KOPT-K1 (cell line): Measurements from ENCODE around the gene SUCNR1.
"Not testable (repeated sequence)": the region's sequence is repeated elsewhere in the genome, so short reads cannot be mapped to it uniquely, and the experiment has no call there.

ENCODE experiments used
- H3K27ac ChIP-seq: fragments of 200-600 bp; sonication (generic); 2 replicates; pipeline ENCODE4 v1.5.1; 2016; ENCODE audit warnings: antibody characterized with exemption, mild to moderate bottlenecking, low read depth, low read length; ENCODE audit not compliant: poor library complexity, severe bottlenecking
- H3K36me3 ChIP-seq: fragments of 200-600 bp; sonication (generic); 2 replicates; pipeline ENCODE4 v1.5.1; 2017; ENCODE audit warnings: antibody characterized with exemption, mild to moderate bottlenecking, low read length, moderate library complexity; ENCODE audit not compliant: insufficient read depth
- H3K9me3 ChIP-seq: fragments of 200-600 bp; sonication (generic); 2 replicates; pipeline ENCODE4 v1.5.1; 2017; ENCODE audit warnings: antibody characterized with exemption, low read length, mild to moderate bottlenecking; ENCODE audit not compliant: insufficient read depth, poor library complexity, severe bottlenecking

The SUCNR1 gene

DNA sequence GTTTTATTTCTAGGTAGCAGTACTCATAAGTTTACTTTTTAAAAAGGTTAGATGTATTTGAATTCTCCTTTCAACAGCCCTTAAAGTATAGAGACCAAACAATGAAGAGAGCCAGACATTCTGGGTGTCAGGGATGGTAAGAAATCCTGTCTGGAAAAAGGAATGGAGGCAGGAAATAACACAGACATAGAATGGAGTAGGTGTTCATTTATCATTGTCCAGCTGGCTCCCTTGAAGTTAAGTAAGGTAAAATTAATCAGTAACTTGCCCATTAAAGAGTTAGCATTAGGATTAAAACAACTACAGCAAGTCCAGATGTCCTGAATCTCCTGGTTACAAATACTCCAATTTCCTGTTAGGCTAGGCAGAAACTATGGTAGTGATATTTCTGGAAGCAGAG, 13.5 kb upstream of the SUCNR1 start:
- Histone ChIP-seq H3K9me3 (no peaks in the 10 kb centered on the region), H3K27ac (no peak overlapping the region), H3K36me3 (no peaks in the 10 kb centered on the region)

DNA sequence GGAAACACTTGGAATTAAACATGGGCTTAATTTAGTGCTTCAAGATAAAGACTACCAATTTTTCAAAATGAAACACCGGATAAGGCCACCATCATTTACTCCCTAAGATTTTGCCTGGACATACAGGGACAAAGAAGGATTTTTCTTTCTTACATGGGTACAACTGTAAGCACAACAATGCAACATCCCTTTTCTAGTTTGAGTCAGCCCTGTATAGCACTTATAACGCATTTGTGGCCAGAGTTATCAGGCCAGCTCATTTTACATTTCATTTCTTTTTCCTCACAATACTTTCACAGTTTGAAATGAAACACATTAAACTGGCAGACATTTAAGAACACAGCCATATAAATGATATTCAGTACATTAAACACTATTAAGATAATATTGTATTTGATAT, 9.8 kb upstream of the SUCNR1 start:
- Histone ChIP-seq H3K36me3 (no peaks in the 10 kb centered on the region), H3K27ac (no peak overlapping the region), H3K9me3 (no peaks in the 10 kb centered on the region)

DNA sequence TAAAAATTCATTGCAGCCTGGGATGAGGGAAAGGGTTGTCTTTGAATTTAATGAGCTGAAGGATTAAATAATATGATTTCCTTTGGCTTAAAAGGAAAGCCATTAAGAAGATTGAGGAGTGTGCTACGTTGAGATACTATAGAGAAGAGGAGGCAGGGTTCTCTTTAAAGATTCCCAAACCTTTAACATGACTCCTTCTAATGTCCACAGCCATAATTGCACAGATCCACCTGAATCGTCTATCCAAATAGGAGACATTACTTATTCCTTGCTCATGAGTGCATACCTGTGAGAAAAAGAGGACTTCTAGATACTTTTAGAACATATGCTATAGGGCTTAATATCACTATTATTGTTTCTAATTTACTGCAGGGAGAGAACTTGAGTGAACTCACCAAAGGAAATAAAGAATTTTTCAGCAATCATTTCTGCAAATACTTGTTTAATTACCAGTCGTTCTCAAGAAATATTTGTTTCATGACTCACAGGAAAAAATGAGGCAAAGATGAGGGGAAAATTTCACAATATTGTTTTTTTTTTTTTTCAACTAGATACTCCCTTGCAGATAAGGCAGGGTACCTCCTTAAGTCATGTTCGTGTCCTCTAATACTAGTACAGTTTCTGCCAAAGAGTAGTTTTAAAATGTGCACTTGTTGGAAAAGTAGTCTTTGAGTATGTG, 8.9 kb upstream of the SUCNR1 start:
- no peak overlapping the region for H3K27ac ChIP-seq
- H3K9me3 ChIP-seq: no peaks in the 10 kb centered on the region
- H3K36me3 ChIP-seq: no peaks in the 10 kb centered on the region

DNA sequence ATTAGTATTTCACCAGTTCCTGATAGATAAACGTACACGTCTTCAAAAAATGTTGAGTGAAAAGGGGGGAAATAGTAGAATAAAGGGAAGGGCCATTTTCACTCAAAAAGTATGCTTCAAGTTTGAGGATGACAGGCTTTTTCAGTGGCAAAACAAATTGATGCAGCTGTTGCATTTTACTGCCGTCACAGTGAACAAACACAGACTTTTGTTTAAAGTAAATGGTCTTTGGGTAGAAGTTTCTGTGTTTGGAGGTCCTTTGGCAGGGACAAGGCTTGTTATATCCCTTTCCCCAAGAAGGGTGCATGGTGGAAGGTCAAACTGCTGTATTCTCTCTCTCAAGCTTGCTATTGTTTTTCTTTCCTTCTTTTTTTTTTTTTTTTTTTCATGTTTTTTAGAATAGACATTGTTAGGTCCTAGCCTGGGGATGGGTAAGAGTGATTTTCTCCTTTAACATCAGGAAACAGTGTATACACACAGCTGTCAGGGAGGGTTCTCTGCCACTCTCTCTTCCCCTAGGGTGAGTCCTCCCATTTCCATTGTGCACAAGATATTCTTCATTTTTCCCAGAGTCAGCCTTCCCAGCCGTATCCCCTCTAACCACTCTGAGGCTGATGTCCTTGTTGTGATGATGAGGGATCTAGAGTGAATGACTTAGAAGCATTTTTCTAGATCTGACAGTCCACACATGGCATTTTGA, 6.6 kb upstream of the SUCNR1 start:
- Histone ChIP-seq H3K9me3 (no peaks in the 10 kb centered on the region), H3K27ac (peak overlapping the region; percentile 48), H3K36me3 (no peaks in the 10 kb centered on the region)

DNA sequence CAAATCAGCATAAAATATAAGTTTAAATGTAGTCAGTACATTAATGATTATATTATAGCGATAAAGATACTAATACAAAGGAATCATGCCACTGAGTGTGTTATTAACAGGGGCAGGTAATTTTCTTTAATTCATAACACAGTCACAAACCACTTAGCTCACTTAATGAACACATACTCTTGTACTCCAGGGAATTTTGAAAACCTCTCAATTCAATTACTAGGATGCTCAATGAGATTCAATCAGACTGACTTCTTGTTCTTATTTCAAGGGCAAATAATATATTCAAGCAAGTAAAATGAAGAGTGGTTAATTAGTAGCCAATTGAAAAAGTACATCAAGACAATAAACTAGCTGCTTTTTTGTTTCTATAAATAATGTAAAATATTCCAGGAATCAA, 5.8 kb upstream of the SUCNR1 start:
- Histone ChIP-seq H3K27ac (no peak overlapping the region), H3K9me3 (no peaks in the 10 kb centered on the region), H3K36me3 (no peaks in the 10 kb centered on the region)

DNA sequence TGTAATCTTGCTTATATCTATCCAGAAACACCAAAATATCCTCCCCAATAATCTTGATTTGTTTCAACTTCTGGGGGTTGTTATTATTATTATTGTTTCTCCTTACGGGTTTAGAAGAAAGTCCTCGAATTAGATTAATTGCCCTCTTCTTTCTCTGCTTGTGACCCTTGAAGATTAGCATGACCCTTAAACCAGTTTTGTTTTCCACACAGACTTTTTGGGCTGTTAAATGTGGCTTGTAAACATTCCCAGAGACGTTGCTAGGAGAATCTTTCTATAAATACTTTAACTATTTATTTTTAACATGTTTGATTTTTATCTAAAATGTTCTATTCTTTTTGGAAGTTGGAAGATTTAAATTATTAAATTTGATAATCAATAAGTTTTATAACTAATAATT, 4.3 kb upstream of the SUCNR1 start:
- H3K36me3 ChIP-seq: no peaks in the 10 kb centered on the region
- H3K9me3 ChIP-seq: no peaks in the 10 kb centered on the region
- H3K27ac ChIP-seq: no peak overlapping the region

DNA sequence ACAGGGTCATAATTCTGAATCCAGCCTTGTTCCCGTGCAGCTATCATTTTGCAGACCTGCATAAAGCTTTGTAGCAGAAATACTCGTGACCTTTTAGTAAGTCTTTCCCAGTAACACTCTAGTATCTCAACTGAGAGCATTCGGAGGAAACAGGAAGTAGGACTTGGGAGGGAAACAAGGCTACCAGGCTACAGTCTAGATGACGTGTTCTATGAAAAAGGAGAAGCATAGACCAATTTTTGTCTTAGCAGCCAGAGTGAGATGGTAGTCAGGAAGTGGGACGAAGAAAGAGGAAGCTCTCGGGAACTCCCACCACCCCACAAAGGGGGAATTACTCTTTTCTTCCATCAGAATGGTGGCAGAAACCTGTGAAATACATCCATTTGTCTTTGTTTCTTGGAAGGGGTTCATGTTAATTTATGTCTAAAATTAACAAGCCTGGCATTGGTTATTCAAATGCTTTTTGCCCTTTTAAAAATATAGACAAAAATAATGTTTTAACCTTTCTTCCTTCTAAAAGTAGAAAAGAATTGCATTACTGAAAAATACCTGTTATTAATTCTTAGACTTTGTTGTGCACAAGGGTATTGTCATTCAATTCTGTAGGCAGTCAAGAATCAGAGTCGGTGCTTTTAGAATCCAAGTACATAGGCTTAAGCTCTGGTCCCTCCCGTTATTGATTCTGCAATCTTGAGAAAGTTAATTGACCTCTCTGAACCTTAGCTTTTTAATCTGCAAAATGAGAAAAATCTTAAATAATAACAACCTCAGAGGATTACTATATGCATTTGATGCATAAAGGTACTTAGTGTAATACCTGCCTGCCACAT, 1.6 kb upstream of the SUCNR1 start:
- Histone ChIP-seq H3K27ac (peak overlapping the region; percentile 43), H3K36me3 (no peaks in the 10 kb centered on the region), H3K9me3 (no peaks in the 10 kb centered on the region)

DNA sequence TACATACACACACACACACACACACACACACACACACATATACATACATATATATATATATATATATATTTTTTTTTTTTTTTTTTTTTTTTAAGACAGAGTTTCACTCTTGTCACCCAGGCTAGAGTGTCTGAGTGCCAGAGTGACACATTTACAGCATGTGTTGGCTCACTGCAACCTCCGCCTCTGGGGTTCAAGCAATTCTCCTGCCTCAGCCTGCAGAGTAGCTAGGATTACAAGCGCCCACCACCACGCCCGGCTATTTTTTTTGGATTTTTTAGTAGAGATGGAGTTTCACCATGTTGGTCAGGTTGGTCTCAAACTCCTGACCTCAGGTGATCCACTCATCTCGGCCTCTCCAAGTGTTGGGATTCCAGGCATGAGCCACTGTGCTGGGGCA, 636 bp downstream of the SUCNR1 start:
- not testable (repeated sequence) for H3K9me3 ChIP-seq, H3K27ac ChIP-seq, H3K36me3 ChIP-seq

DNA sequence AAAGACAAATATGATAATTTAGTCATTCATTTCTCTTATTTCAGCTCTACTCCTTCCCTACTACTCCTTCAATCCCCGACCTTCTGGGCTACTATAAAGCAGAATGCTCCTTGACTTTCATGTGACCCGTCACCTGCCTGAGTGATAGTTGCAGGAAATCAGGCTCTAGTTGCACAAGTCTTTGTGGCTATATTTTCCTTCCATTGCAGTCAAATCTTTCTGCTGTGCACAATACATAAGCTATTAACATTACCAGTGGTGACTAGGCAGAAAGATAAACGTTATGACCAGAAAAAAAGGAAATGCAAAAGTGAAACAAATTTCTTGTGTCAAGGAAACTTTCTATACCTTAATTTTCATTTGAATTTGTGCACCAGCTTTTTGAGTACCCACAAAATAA, 2.3 kb downstream of the SUCNR1 start:
- no peaks in the 10 kb centered on the region for H3K9me3 ChIP-seq
- peak overlapping the region; percentile 62 for H3K27ac ChIP-seq

DNA sequence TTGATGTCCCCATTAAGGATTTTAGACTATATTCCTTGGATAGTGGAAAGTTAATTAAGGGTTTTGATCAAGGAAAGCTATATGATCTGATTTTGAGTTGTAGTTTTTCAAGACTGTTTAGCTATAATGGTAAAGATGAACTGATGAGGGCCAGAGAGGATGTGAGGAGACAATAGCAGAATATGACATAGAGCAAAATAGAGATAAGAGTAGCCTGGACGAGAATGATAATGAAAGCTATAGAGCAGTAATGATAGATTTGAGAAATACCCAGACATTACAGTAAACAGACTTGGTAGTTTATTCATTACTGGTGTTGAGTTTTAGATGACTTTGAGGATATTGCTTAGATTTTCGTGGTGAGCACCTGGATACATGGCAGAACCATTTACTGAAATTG, 3.8 kb downstream of the SUCNR1 start:
- Histone ChIP-seq H3K27ac (no peak overlapping the region), H3K9me3 (no peaks in the 10 kb centered on the region), H3K36me3 (no peaks in the 10 kb centered on the region)

More for the DNA sequence above, 2.3 kb downstream of the SUCNR1 start:
- no peaks in the 10 kb centered on the region for H3K36me3 ChIP-seq

DNA sequence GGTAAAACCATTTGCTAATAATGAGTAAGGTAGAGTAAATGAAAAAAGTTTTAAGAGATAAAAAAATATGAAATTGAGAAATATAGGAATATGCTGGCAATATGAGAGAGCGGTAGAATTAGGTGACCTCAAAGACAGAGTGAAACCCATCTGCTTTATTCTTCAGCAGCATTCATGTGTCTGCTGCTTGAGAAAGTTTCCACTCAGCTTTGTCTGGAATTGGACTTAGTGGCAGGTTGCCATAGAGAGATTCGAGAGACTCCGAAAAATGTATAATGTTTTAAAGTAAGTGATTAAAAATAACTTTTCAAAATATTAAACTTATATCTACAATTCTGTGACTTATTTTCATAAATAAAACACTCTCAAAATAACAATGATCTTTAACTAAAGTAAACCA, 5.0 kb downstream of the SUCNR1 start:
- Histone ChIP-seq H3K27ac (no peak overlapping the region), H3K9me3 (no peaks in the 10 kb centered on the region), H3K36me3 (no peaks in the 10 kb centered on the region)

DNA sequence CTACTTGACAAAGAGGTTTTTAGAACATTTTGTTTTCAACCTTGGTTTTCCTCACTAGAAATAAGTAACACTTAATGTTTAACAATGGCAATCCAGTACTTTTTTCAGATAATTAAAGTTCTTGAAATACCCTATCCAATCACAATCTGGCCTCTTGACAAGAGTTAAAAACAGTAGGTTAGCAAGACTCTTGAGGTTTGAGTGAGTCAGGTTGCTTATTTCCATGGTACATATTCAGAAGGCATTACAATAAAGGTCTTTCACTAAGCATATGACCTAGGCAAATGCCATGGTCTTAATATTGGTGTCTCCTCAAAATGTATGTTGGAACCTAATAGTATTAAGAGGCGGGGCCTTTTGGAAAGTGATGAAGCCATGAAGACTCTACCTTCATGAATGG, 5.6 kb downstream of the SUCNR1 start:
- no peak overlapping the region for H3K27ac ChIP-seq
- H3K9me3 ChIP-seq: peaks cover under 1% of the 10 kb centered on the region
- no peaks in the 10 kb centered on the region for H3K36me3 ChIP-seq

DNA sequence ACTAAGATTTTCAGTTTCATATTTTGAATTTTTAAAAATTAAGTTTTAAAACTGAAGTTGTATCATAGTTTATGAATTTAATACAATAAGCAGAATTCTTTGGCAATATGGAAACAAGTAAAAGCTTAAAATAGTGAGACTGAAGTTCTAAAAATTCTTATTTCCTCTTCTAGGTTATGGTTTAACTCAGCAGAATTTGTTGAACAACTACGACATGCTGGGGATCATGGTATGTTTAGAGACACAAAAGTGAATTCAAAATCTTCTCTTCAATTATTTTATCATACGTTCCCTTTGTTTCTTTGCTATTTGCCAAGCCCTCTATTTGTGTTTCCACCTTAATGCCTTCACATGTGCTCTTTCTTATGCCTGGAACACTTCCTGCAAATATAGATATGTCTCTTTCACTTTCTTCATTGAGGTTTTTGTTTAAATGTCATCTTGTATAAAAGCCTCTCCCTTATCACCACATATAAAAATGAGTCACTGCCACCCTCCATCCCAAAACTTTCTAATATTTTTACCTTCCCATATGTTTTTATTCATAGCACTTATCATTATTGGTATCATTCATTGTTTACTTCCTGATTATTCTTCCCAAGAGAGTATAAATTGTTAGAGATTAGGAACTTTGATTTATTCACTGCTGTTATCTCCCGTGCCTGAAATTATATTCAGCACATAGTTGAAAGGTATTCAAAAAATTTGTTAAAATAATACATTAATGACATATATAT, 6.4 kb downstream of the SUCNR1 start:
- H3K9me3 ChIP-seq: peaks cover 8% of the 10 kb centered on the region
- peak overlapping the region; percentile 25 for H3K27ac ChIP-seq
- H3K36me3 ChIP-seq: no peaks in the 10 kb centered on the region

DNA sequence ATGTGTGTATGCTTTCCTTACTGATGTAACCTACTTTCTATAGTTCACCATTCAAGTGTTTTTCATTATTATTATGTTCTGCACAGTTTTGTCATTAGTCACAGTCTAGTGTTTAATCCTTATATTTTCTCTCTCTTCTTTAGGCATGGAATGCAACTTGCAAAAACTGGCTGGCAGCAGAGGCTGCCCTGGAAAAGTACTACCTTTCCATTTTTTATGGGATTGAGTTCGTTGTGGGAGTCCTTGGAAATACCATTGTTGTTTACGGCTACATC, 6.9 kb downstream of the SUCNR1 start:
- Histone ChIP-seq H3K36me3 (no peaks in the 10 kb centered on the region), H3K27ac (no peak overlapping the region), H3K9me3 (peaks cover 13% of the 10 kb centered on the region)

DNA sequence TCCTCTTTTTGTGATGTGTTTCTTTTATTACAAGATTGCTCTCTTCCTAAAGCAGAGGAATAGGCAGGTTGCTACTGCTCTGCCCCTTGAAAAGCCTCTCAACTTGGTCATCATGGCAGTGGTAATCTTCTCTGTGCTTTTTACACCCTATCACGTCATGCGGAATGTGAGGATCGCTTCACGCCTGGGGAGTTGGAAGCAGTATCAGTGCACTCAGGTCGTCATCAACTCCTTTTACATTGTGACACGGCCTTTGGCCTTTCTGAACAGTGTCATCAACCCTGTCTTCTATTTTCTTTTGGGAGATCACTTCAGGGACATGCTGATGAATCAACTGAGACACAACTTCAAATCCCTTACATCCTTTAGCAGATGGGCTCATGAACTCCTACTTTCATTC, 7.7 kb downstream of the SUCNR1 start:
- no peaks in the 10 kb centered on the region for H3K36me3 ChIP-seq
- no peak overlapping the region for H3K27ac ChIP-seq
- H3K9me3 ChIP-seq: peaks cover 14% of the 10 kb centered on the region
